OCI-LY7 (cell line): ENCODE data around the gene PFN1.
A peak's percentile ranks its signal among the peaks of the same experiment; 100 is the strongest.

Source experiments
- CTCF ChIP-seq: fragments of 200-600 bp; sonication (generic); conservative IDR thresholded peaks from 2 replicates; pipeline ENCODE4 v1.5.1; 2014; ENCODE audit warnings: mild to moderate bottlenecking, antibody characterized with exemption, low read length, moderate library complexity, mixed read lengths
- EZH2phosphoT487 ChIP-seq: fragments of 200-600 bp; sonication (generic); IDR thresholded peaks from 2 replicates; pipeline ENCODE4 v1.6.1; 2018; ENCODE audit warnings: low read depth, borderline replicate concordance, mild to moderate bottlenecking, mixed run types, antibody characterized with exemption, low read length, moderate library complexity, mixed read lengths

- TF ChIP-seq EZH2phosphoT487 (no peak), CTCF (peak; percentile 83)
Measured at GRCh38 chr17:4903051-4903818, 45.1 kb downstream of the PFN1 start, which contains the start of gene CHRNE.
